Thoracic aorta (tissue), 2 donors: ENCODE results near the gene GART. TPM values are rescaled to one million over a fixed set of nuclear protein-coding genes. Genes with fewer than 3 reads are reported as not detected.

Experiments used
- ATAC-seq: fragments of 150-250 bp; one replicate; pipeline ENCODE4 v1.8.0; 2017; ENCODE audit warnings: low read depth; ENCODE audit not compliant: insufficient number of reproducible peaks, low FRiP score
- DNase-seq: peaks from one replicate; pipeline ENCODE4 v3.0.0-alpha.2; 2020; ENCODE audit warnings: low spot score
- H3K27ac ChIP-seq, 2 donors: fragments of 200-600 bp; sonication (generic); 1 replicate in 1 of 2; 2 replicates in 1 of 2; pipeline ENCODE4 v1.5.1; 2016; ENCODE audit warnings: mild to moderate bottlenecking in 2 of 2, moderate library complexity in 2 of 2
- H3K27me3 ChIP-seq: fragments of 200-600 bp; sonication (generic); replicated peaks from 2 replicates; pipeline ENCODE4 v1.6.0; 2016; ENCODE audit warnings: mild to moderate bottlenecking; ENCODE audit not compliant: insufficient read depth
- H3K36me3 ChIP-seq: fragments of 200-600 bp; sonication (generic); one replicate; pipeline ENCODE4 v1.5.1; 2016
- H3K4me1 ChIP-seq, 2 donors: fragments of 200-600 bp; sonication (generic); 1 replicate in 1 of 2; 2 replicates in 1 of 2; pipeline versions ENCODE4 v1.5.1 to v1.6.0; 2016; ENCODE audit warnings: low read depth in 2 of 2, mild to moderate bottlenecking in 1 of 2; ENCODE audit not compliant: control insufficient read depth in 1 of 2
- H3K4me3 ChIP-seq: fragments of 200-600 bp; sonication (generic); 2 replicates; pipeline ENCODE4 v1.5.1; 2016; ENCODE audit warnings: mild to moderate bottlenecking
- H3K9me3 ChIP-seq: fragments of 200-600 bp; sonication (generic); 2 replicates; pipeline ENCODE4 v1.5.1; 2016
- total RNA-seq, 2 donors: library from RNA; depleted of rRNA; stranded (reverse); fragments of >200 nt; gene quantifications; one replicate each; pipeline versions ENCODE4 v1.1.0 to v1.2.3, GENCODE V29; 2016
- TF ChIP-seq, protein P1 (sequence below): fragments of 200-600 bp; sonication (generic); IDR thresholded peaks from one replicate; pipeline ENCODE4 v1.5.1; 2019; ENCODE audit warnings: antibody characterized with exemption

The GART gene
- total RNA-seq, 2 donors from 2014 or later, result 64.4 to 172 TPM

DNA sequence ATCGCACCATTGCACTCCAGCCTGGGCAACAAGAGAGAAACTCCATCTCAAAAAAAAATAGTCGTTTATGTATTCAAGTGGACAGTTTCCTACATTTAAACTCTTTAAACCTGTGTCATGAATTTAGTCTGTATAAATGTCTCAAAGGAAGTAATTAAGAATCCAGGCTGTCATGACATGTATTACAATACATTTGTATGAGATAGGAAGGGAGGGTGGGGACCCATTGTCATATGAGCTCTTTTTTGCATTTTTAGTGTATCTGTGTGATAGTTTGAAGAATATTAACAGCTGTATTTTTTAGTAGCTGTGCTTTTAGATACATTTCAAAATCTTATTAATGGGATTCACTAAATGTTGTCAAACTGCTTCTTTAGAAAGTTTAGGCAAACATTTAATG, 26.5 kb upstream of the GART start:
- Histone ChIP-seq H3K36me3 (peaks cover 45% of the 10 kb centered on the region), H3K9me3 (no peaks in the 10 kb centered on the region), H3K4me1 (peaks cover 0 to 3% of the 10 kb centered on the region in 2 donors), H3K27me3 (no peaks in the 10 kb centered on the region), H3K4me3 (no peak overlapping the region), H3K27ac (no peak overlapping the region)
- no peak for ATAC-seq
- no peak for DNase-seq
- TF ChIP-seq, protein P1, sequence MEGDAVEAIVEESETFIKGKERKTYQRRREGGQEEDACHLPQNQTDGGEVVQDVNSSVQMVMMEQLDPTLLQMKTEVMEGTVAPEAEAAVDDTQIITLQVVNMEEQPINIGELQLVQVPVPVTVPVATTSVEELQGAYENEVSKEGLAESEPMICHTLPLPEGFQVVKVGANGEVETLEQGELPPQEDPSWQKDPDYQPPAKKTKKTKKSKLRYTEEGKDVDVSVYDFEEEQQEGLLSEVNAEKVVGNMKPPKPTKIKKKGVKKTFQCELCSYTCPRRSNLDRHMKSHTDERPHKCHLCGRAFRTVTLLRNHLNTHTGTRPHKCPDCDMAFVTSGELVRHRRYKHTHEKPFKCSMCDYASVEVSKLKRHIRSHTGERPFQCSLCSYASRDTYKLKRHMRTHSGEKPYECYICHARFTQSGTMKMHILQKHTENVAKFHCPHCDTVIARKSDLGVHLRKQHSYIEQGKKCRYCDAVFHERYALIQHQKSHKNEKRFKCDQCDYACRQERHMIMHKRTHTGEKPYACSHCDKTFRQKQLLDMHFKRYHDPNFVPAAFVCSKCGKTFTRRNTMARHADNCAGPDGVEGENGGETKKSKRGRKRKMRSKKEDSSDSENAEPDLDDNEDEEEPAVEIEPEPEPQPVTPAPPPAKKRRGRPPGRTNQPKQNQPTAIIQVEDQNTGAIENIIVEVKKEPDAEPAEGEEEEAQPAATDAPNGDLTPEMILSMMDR, result no peak

DNA sequence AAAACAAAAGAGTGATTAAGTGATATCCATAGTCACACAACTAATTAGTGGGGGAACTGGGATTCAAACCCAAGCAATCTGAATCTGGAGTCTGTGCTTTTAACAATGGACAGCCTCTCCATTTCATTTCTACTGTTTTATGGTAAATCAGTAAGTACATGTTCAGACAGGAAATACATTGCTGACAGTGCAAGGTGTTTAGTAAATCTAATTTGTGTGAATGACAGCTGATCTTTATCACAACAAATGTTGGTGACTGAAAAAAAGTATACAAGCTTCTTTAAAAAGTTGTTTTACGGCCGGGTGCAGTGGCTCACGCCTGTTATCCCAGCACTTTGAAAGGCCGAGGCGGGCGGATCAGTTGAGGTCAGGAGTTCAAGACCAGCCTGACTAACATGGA, 26.0 kb upstream of the GART start:
- DNase-seq (no peak), ATAC-seq (no peak)
- H3K36me3 ChIP-seq, result peaks cover 45% of the 10 kb centered on the region

DNA sequence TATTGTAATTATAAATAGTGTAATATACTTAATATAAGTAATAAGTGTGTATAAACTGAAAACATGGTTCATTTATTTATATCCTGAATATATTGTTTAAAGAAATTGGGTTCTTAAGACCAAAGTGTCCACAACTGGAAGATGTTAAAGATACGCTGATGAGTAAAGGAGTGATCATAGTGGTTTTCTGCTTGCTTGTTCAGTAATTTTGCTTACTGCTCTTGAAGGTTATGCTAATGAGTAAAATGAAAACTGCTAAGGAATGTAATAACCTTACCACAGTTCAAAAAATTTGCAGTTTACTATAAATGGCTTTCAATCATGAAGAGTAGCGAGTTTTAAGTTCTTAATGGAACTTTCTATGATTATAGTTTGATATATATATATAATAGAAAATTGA, 24.6 kb upstream of the GART start:
- Histone ChIP-seq H3K4me3 (no peak overlapping the region), H3K4me1 (no peaks in the 10 kb centered on the region), H3K27me3 (no peaks in the 10 kb centered on the region), H3K27ac (no peak overlapping the region), H3K9me3 (no peaks in the 10 kb centered on the region), H3K36me3 (peaks cover 46% of the 10 kb centered on the region)
- ATAC-seq (no peak), DNase-seq (no peak)
- TF ChIP-seq, protein P1, result no peak

More for the DNA sequence above, 26.0 kb upstream of the GART start:
- Histone ChIP-seq H3K4me3 (no peak overlapping the region), H3K27me3 (no peaks in the 10 kb centered on the region), H3K9me3 (no peaks in the 10 kb centered on the region), H3K4me1 (peaks cover 0 to 3% of the 10 kb centered on the region in 2 donors), H3K27ac (no peak overlapping the region)
- TF ChIP-seq, protein P1, result no peak

DNA sequence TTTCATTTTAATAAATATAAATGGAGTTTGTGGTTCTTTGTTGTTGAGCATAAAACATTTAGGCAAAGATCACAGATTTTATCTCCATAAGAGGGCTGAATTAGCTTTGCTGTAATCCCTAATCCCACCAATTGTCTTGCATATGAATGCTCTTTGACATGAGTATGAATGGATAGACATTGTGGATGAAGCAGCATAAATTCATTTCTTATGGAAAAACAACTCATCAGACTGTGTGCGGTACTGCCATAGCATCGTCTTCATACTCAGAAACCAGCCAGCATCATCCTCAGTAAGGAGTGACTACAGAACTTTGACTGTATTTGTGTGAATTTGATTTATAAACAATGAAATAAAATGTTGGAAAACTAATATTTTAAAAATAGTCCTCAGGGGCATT, 20.5 kb upstream of the GART start:
- no peaks in the 10 kb centered on the region for H3K27me3 ChIP-seq
- H3K36me3 ChIP-seq, result peaks cover 53% of the 10 kb centered on the region
- H3K4me3 ChIP-seq, result no peak overlapping the region
- H3K4me1 ChIP-seq, result peaks cover 0 to 5% of the 10 kb centered on the region in 2 donors
- H3K27ac ChIP-seq, result no peak overlapping the region
- no peaks in the 10 kb centered on the region for H3K9me3 ChIP-seq
- DNase-seq (no peak), ATAC-seq (no peak)
- TF ChIP-seq, protein P1, result no peak

DNA sequence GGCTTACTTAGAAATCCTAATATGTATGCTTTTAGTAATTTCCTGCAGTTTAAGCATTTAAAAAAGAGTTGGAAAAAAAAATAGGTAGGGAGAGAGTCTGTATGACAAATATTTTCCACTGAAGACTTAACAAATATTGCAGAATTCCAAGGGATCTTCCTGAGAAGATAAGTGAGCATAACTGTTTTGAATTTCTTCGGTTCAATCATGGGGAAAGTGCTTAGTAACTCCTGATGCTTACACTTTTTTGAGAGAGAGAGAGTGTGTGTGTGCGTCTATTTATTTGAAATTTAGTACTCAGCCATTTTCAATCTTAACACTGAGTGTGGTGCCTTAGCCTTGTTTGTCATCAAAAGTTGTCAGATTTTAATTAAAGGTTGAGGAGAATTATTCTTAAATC, 19.5 kb upstream of the GART start:
- Histone ChIP-seq H3K4me3 (no peak overlapping the region), H3K9me3 (no peaks in the 10 kb centered on the region), H3K36me3 (peaks cover 54% of the 10 kb centered on the region), H3K27ac (no peak overlapping the region), H3K27me3 (no peaks in the 10 kb centered on the region), H3K4me1 (peaks cover under 1 to 9% of the 10 kb centered on the region in 2 donors)
- TF ChIP-seq, protein P1, result no peak
- DNase-seq, result no peak
- ATAC-seq, result no peak
